ENCODE results near the gene SLC31A1. TPM values are rescaled to one million over a fixed set of nuclear protein-coding genes. Genes with fewer than 3 reads are reported as not detected.

Gene SLC31A1
- total RNA-seq, 1 experiment from 2014 or later, result 64.9 TPM

- POLR2A ChIA-PET, result no interaction called here
- Histone ChIP-seq H3K9me3 (no peaks in the 10 kb centered on the region), H3K36me3 (ENCODE audit: control insufficient read depth, insufficient read depth, low read length) (no peaks in the 10 kb centered on the region), H3K4me3 (ENCODE audit: low read depth, low read length) (no peak overlapping the region), H3K27me3 (replicated peaks; ENCODE audit: control insufficient read depth, insufficient read depth, low read length) (no peaks in the 10 kb centered on the region), H3K4me1 (no peaks in the 10 kb centered on the region)
- no peaks in the 10 kb centered on the region for H3K27me3 Mint-ChIP-seq (ENCODE audit: insufficient read depth, unreplicated experiment)
- H3K36me3 Mint-ChIP-seq (ENCODE audit: insufficient read depth, unreplicated experiment), result peaks cover 28% of the 10 kb centered on the region
- intact Hi-C loops (cut with micrococcal nuclease; ENCODE audit: unreplicated experiment), result no loop called here
- no peaks in the 10 kb centered on the region for H3K9me3 Mint-ChIP-seq (ENCODE audit: unreplicated experiment)
- TF ChIP-seq CTCF (IDR thresholded peaks at IDR 0.05; ENCODE audit: insufficient read depth in 1 of 2, low read depth in 1 of 2, low read length in 1 of 2, severe bottlenecking in 1 of 2, unreplicated experiment in 1 of 2), result no peak
- no peaks in the 10 kb centered on the region for H3K4me1 Mint-ChIP-seq (ENCODE audit: low read depth, unreplicated experiment)
- no peak for DNase-seq
- CTCF ChIA-PET, result no interaction called here
- BruUV-seq (replicated peaks), result no TSS peak
- no peak overlapping the region for H3K27ac Mint-ChIP-seq (ENCODE audit: unreplicated experiment)
- H3K4me3 Mint-ChIP-seq (ENCODE audit: unreplicated experiment), result no peak overlapping the region
Measured at GRCh38 chr9:113205861-113206260, 15.5 kb upstream of the SLC31A1 start.

GRCh38 chr9:113210815-113211214 is 10.5 kb upstream of the SLC31A1 start:
- no peaks in the 10 kb centered on the region for H3K9me3 ChIP-seq
- ChIA-PET POLR2A (no interaction called here), CTCF (no interaction called here)
- Mint-ChIP-seq H3K4me1 (ENCODE audit: low read depth, unreplicated experiment) (no peaks in the 10 kb centered on the region), H3K27me3 (ENCODE audit: insufficient read depth, unreplicated experiment) (no peaks in the 10 kb centered on the region), H3K27ac (ENCODE audit: unreplicated experiment) (no peak overlapping the region), H3K36me3 (ENCODE audit: insufficient read depth, unreplicated experiment) (peaks cover 18% of the 10 kb centered on the region), H3K4me3 (ENCODE audit: unreplicated experiment) (no peak overlapping the region), H3K9me3 (ENCODE audit: unreplicated experiment) (no peaks in the 10 kb centered on the region)
- H3K36me3 ChIP-seq (ENCODE audit: control insufficient read depth, insufficient read depth, low read length), result no peaks in the 10 kb centered on the region
- intact Hi-C loops (cut with micrococcal nuclease; ENCODE audit: unreplicated experiment), result no loop called here
- BruUV-seq (replicated peaks), result no TSS peak
- H3K27me3 ChIP-seq (replicated peaks; ENCODE audit: control insufficient read depth, insufficient read depth, low read length), result no peaks in the 10 kb centered on the region
- TF ChIP-seq CTCF (IDR thresholded peaks at IDR 0.05; ENCODE audit: insufficient read depth in 1 of 2, low read depth in 1 of 2, low read length in 1 of 2, severe bottlenecking in 1 of 2, unreplicated experiment in 1 of 2), result no peak
- H3K4me1 ChIP-seq, result no peaks in the 10 kb centered on the region
- no peak for DNase-seq
- H3K4me3 ChIP-seq (ENCODE audit: low read depth, low read length), result no peak overlapping the region

DNA sequence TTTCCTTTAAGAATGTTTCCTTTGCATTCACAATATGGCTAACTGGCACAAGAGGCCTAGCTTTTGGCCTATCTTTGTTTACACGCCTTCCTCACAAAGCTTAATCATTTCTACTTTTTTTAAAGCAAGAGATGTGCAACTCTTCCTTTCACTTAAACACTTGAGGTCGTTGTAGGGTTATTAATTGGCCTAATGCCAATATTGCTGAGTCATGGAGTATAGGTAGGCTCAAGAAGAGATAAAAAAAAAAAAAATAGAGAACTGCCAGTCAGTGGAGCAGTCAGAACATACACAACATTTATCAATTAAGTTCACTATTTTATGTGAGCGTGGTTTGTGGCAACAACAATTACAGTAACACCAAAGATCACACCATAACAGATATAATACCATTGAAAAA is 6.2 kb upstream of the SLC31A1 start:
- H3K4me3 Mint-ChIP-seq (ENCODE audit: unreplicated experiment), result no peak overlapping the region
- H3K27me3 ChIP-seq (replicated peaks; ENCODE audit: control insufficient read depth, insufficient read depth, low read length), result no peaks in the 10 kb centered on the region
- intact Hi-C loops (cut with micrococcal nuclease; ENCODE audit: unreplicated experiment), result no loop called here
- ChIA-PET CTCF (interaction anchor here (0.7 kb wide), 1 partner anchor 13 kb away, joined by 6 read pairs; no protein-coding TSS in a partner anchor), POLR2A (no interaction called here)
- no peaks in the 10 kb centered on the region for H3K27me3 Mint-ChIP-seq (ENCODE audit: insufficient read depth, unreplicated experiment)
- H3K27ac Mint-ChIP-seq (ENCODE audit: unreplicated experiment), result no peak overlapping the region
- peaks cover 6% of the 10 kb centered on the region for H3K36me3 Mint-ChIP-seq (ENCODE audit: insufficient read depth, unreplicated experiment)
- no peaks in the 10 kb centered on the region for H3K9me3 ChIP-seq
- H3K9me3 Mint-ChIP-seq (ENCODE audit: unreplicated experiment), result no peaks in the 10 kb centered on the region
- H3K4me3 ChIP-seq (ENCODE audit: low read depth, low read length), result no peak overlapping the region
- peaks cover 15% of the 10 kb centered on the region for H3K4me1 ChIP-seq
- peaks cover 7% of the 10 kb centered on the region for H3K4me1 Mint-ChIP-seq (ENCODE audit: low read depth, unreplicated experiment)
- H3K36me3 ChIP-seq (ENCODE audit: control insufficient read depth, insufficient read depth, low read length), result no peaks in the 10 kb centered on the region
- no peak for DNase-seq
- no peak for TF ChIP-seq CTCF (IDR thresholded peaks at IDR 0.05; ENCODE audit: insufficient read depth in 1 of 2, low read depth in 1 of 2, low read length in 1 of 2, severe bottlenecking in 1 of 2, unreplicated experiment in 1 of 2)
- no TSS peak for BruUV-seq (replicated peaks)
